Cerebellar nuclear complex (tissue), 1 donor: Measurements from ENCODE around the gene DACT3.
"Not testable (repeated sequence)": the region's sequence is repeated elsewhere in the genome, so short reads cannot be mapped to it uniquely, and the experiment has no call there.

Source experiments
- DNase-seq, 2 experiments: peaks; one replicate each; lab custom pipeline; 2025; lab: John Stamatoyannopoulos, UW

Gene DACT3

DNA sequence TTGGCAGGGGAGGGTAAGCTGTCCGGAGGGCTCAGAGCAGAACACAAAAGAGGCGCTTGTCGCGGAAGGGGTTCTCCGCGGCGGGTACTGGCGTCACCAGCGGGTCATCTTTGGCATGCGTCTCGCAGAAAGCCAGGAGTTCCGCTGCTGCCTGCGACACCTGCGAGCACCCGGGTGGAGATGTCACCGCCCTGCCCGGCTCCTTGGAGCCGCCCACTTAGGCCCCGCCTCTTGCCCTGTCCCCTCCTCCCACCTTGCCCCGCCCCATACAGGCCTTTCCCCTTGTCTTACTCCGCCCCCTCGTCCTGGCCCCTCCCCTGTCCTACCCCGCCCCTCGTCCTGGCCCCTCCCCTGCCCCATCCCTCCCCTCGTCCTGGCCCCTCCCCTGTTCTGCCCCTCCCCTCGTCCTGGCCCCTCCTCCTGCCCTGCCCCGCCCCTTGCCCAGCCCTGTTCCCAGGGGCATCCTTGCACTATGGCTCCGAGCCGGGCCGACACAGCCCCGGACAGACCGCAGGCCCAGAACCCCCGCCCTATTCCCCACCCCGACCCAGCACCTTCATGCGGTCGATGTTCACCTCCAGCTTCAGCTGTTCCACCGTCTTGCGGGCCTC lies 26.8 kb downstream of the DACT3 start:
- DNase-seq = no peak

DNA sequence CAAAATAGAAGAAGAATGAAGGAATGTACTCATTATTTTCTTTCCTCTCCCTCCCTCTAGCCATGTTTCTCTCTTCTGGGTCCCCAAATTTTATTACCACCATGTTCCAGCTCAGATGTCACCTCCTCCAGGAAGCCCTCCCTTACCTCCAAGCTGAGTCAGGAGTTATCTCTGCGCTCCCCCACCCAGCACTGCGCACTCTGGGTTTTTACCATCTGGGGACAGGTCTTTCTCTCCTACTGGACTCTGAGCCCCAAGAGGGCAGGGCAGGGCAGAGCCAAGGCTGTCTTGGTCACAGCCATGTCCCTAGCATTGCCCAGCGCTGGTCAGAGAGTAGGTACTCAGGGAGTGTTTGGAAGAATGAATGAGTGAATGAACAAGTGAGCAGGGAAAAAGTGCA lies 27.9 kb downstream of the DACT3 start:
- no peak for DNase-seq

DNA sequence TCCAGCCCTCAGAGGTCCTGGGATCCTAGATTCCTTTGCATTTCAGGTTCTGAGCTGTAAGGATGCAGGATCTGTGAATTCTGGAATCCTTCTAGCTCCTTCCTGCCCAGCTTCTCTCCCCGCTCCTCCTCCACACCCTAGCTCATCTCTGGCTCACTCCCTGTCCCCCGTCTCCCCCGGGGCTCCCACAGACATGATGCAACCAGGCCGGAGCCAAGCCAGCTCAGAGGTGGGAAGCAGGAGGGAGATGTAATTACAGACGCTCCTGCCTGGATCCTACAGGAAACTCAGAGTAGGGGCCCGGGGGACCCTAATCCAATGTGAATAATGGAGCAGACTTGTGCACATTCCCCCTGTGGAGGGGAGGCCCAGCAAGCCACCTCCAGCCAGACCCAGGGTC lies 29.5 kb downstream of the DACT3 start:
- no peak for DNase-seq

DNA sequence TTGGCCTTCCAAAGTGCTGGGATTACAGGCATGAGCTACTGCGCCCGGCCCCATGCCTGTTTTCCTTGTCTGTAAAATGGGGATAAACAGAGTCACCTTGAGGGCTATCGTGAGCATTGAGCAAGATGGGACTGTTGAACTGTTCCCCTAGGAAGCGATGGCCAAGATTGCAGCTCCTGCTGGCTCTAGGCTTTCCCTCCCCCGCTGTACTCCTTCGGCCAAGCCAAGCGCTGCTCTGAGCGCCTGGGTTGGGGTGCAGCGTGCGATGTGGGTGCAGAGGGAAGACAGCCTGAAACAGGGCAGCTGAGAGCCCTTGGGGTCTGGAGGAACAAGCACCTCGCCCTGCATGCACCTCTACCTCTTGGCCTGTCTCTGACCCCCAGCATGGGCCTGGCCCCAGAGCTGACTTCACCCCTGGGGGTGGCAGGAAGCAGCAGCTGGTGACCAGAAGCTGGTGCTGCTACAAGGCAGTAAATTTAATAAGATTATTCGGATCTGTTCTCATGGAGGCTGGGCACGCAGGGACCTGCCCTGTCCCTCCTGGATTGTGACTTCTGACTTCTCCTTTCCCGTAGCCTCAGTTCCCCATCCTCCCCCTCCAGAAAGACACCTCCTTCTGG lies 30.3 kb downstream of the DACT3 start:
- no peak for DNase-seq

DNA sequence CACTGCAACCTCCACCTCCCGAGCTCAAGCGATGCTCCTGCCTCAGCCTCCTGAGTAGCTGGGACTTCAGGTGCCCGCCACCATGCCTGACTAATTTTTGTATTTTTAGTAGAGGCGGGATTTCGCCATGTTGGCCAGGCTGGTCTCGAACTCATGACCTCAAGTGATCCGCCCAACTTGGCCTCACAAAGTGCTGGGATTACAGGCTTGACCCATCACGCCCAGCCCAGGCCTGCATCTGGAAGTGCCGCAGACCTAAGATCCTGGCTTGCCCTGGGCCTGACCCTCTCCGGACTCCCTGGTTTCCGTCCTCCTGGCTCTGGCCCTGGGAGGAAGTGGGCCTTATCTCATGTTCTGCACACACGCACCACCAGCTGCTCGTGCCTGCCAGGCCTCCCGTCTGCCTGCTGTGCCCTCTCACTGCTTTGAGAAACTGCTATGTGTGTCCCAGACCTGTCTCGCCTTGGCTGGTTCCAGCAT lies 31.4 kb downstream of the DACT3 start:
- no peak for DNase-seq

DNA sequence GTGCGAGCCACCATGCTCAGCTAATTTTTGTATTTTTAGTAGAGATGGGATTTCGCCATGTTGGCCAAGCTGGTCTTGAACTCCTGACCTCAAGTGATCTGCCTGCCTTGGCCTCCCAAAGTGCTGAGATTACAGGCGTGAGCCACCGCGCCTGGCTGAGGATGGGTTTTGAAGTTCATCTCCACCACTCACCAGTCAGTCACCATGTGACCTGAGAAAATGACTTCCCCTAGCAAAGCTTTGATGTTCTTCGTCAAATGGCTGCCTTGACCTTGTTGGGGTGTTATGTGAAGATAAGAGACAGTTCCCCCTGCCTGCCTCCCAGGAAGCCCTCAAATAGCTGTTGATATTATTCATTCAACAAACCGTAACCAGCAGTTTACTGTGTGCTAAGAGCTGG lies 32.0 kb downstream of the DACT3 start:
- not testable (repeated sequence) for DNase-seq

DNA sequence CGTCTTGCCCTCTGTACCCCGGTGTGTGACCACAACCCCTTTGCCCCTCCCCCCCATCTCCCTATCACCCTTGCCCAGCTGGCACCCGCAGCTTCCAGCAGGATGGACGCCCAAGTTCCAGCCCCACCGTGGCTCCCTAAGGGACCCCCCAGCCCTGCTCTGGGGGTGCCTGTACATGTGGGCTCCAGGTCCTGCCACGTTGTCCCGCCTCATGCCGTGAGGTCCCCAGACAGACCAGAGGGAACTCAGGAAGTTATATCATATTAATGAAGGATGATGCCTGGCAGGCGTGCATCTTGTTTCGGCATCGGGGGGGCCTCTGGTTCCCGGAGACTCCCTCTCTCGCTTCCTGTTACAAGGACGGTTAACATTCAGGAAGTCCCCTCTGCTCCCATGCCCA lies 34.5 kb downstream of the DACT3 start:
- DNase-seq = no peak

DNA sequence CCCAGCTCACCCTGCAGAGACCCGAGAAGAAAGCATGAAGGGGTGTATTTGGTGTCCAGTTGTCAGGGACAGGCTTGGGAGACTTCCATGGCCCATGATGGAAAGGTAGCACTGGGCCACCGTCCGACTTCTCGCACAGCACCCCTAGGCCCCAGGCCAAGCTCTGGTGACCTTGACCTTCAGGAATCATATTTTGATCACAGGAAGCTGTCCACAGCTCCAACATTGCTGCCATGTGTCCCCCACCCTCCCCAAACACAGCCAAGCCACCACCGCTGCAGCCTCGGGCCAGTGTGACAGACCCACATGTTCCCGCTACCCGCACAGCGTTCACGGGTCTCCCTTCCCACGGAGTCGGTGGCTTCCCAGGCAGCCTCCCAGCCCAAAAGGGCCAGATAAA lies 35.3 kb downstream of the DACT3 start:
- no peak for DNase-seq

DNA sequence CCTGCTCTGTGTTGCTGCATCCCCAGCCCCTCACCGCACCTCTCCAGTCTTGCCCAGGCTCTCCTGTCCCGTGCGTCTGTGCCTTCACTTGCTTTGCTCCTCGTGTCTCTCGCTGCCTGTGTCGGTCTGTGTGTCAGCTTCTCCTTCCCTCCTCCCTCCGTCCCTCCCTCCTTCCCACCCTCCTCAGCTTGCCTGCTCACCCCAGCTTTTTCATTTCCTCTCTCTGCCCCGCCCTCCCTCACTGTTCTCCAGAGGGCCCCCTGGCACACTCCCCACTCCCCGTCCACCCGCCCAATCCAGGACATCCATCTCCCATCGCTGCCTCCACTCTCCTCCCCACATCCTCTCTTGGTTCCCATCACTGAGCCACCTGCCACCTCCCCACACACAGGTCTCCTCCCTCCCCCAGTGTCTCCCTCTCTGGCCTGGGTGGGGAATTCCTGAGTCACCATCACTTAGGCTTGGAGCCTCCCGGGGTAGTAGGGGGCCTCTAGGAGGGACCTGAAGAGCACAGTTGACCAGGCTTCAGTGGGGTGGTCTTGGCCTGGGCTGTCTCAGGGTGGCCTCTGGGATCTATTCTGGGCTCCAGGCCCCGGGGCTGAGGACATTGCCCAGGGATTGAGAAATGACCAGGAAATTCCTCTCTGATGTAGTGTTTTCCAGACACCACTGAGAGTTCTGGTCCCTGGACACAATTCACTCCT lies 35.9 kb downstream of the DACT3 start, which contains the start of gene PTGIR:
Gene PTGIR (minus strand): TSS at position 132 of the 704 bp plus-strand sequence. CDS start 864 bp downstream, outside the sequence.
- no peak for DNase-seq

DNA sequence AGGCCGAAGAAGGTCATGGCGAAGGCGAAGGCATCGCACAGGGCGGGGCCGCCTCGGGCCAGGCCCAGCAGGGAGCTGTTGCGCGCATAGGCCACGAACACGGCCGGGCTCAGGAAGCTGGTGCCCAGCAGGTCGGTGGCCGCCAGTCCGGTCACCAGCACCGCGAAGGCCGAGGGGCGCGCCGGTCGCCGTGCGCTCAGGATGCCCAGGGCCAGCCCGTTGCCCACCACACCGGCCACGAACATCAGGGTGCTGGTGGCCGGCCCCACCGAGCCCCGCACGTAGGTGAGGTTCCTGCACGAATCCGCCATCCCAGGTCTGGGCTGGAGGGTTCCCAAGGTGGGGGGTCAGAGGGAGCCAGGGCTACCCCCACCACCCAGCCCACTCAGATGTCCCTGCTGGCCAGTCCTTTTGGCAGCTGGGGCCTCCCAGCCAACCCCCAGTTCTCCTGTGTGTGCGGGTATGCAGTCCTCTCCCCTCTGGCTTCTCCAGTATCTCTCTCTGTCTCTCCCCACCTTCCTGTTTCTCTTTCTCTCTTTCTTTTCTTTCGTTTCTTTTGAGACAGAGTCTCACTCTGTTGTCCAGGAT lies 37.0 kb downstream of the DACT3 start:
- DNase-seq = no peak

DNA sequence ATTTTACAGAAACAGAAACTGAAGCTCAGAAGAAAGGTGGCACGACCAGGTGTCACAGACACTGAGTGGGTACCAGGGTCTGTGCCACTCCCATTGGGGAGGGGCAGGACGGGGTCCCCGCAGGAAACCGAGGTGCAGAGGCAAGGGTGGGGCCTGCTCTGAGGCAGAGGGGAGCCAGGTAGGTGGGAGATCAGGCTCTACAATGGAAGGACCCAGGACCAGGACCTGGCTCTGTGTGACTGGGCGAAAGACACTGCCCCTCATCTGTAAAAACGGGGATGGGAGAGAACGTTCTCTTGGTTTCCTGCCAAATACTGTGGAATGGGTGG lies 38.9 kb downstream of the DACT3 start:
- no peak for DNase-seq

DNA sequence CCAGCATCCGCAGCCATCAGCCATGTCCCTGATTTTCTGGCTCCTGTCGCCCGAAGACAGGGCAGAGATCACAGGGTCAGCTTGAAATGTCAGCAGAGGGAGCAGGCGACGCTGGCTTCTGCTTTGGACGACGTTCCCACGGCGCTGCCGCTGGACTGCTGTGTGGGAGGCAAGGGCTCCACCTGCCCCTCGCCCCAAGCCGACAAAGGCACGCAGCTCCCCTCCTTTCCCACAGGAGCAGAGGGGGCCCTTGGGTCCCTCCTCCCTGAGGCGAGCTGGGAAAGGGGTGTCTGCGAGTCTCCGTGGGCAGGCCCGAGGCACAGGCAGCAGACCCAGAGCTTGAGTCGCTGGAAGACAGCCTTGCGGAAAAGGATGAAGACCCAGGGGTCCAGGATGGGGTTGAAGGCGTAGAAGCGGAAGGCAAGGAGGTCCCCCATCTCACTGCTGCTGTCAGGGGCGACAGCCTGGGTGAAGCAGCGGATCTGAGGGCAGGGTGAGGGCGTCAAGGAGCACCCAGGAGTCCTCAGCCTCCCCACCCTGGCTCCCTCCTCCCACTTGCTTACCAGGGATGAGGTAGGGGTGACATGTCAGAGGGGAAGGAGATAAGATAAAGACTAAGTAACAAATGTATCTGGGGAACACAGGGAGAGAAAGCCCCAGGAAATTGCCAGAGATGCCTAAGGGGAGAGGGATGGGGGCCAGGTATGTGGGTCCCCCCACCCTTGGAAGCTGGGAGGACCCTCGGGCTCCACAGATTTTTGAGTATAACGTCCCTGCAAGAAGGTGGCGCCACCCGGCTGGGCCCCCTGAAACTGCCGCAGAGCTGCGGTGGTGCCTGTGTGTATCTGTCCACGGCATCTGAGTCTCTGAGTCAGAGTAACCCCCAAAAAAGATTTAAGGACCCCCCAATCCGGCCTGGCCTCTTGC lies 39.5 kb downstream of the DACT3 start:
- no peak for DNase-seq

DNA sequence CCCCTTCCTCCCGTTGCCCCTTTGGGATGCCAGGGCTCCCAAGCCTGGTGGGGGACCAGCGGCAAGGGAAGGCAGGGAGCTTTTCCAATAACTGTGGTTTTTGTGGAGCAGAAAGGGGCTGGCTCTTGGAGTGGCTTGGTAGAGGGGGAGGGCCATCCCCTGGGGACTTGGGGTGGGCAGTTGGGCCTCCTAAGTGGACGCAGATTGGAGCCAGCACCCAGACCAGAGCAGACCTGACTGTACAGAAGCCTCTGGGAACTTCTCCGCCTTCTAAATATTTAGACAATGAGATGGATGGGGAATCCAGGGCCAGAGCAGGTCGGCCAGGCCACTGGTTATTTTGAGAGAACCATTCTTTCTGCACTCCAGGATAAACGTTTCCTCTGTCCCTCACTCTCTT lies 40.3 kb downstream of the DACT3 start:
- no peak for DNase-seq

DNA sequence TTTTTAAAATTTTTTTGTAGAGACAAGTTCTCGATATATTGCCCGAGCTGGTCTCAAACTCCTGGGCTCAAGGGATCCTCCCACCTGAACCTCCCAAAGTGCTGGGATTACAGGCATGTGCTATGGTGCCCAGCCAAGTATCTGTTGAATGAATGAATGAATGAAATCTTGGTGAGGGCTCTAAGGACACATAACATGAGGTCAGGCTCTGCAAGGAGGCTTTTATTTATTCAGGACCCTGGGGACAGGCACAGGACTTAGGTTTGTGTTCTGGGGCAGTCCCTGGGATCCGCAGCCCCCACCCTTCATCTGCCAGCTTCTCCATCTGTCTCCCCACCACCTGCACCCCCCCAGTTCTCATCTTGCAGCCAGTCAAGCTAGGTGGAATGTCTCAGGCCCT lies 40.7 kb downstream of the DACT3 start:
- no peak for DNase-seq

DNA sequence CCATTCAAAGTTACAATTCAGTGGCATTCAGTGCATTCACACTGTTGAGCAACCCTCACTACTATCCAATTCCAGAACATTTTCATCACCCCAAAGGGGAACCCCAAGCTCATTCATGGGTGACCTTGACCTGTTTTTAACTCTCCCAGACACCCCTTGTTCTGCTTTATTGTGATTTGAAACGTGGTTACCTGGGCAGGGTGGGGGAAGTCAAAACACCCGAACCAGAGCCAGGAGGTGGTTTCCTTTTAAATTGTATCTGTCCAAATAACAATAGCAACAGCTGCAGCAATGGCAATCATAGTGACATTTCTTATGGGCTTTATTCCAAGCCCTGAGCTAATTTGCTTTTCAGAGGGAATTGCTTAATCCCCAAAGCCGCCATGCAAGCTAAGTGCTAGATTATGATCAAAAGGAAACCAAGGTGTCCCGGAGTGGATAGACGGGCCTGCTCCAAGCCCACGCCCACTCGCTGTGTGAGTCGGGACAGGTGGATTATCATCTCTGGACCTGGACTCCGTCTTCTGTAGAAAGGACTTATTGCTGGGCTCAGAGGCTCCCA lies 42.2 kb downstream of the DACT3 start:
- no peak for DNase-seq

DNA sequence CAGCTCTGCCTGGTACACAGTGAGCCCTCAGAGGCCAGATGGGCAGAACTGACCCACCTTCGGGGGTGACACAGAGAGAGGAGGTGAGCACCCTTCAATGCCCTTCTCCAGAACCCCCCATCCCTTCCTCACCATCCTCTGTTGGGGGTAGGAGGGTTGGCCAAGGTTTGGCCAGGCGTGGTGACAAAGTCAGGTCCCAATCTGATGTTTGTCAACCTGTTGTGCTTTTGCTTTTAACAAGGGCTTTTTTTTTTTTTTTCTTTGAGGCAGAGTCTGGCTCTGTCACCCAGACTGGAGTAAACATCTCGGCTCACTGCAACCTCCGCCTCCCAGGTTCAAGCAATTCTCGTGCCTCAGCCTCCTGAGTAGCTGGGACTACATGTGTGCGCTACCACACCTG lies 43.4 kb downstream of the DACT3 start:
- DNase-seq = no peak

DNA sequence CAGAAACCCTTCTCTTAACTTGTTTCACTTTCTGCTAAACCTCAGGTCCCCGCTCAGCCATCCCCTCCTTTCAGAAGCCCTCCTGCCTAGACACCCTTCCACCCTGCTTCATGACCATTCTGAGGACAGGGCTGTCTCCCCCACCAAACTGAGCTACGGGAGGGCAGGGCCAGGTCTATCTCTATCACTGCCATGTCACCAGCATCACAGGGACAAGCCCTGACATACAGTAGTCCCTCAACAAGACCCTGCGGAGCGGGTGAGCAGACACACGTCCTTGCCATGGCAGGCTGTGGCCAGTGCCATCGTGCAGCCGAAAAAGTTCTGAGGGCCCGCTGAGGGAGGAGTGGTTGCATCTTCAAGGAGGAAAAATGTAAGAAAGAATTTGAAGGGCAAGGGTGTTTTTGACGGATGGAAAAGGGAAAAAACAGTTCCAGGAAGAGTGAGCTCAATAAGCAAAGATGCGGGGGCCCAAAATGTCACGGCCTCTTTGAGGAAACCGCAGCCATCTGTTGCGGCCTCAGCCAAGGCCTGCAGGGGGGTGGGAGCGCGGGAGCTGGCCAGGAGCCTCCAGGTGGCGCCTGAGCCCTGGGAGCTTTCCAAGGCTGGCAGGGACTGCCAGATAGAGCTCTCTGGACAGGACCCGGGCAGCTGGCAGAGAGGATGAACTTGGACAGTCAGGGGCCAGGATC lies 44.2 kb downstream of the DACT3 start:
- DNase-seq = peak in 1 of 2 experiments; percentile 10

DNA sequence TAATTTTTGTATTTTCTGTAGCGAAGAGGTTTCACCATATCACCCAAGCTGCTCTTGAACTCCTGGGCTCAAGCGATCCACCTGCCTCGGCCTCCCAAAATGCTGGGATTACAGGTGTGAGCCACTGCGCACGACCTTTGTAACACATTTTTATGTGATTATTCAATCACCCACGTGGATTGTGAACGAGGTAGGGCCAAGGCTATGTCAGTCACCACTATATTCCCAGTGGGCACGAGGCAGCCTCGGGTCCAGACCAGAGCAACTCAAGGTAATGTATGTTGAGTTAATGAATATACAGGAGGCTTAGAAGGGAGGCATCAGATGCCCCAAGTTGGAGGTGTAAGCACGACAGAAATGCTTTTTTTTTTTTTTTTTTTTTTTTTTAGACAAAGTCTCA lies 45.0 kb downstream of the DACT3 start:
- no peak for DNase-seq

DNA sequence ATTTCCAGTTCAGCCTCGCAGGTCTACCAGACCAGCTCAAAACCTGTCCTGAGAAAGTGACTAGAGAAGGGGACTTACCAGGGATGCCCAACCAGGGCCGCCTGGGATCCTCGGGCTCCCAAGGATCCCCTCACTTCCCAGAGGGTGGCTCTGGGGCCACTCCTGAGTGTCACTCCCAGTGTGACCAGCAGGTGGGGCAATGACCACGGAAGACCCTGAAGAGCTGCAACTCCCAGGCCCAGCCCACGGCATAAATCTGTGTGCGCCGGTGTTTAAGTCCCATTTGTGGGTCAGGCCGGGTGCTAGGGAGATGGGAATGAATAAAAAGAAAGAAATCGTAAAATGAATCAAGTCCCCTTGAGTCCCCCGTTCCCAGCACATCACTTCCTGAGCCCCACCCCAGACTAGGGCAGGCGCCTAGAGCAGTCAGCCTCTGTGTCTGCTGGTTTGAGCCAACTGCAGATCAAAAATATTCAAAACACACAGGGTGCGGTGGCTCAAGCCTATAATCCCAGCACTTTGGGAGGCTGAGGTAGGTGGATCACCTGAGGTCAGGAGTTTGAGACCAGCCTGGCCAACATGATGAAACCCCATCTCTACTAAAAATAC lies 46.8 kb downstream of the DACT3 start:
- peak in 1 of 2 experiments; percentile 45 for DNase-seq

DNA sequence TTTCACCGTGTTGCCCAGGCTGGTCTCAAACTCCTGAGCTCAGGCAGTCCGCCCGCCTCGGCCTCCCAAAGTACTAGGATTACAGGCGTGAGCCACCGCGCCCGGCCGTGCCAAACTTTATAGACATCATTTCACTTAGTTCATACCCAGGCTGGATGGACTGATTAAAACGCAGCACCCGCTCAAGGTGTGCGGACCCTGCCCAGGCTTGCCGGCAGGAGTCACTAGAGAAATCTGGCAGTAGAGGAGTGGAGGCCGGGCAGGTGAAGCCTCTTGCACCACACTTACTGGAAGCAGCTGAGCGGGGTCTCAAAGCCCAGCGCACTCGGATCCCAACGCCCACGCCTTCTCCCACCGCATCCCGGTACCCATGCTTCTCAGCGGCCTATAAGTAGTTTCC lies 47.5 kb downstream of the DACT3 start:
- no peak for DNase-seq

DNA sequence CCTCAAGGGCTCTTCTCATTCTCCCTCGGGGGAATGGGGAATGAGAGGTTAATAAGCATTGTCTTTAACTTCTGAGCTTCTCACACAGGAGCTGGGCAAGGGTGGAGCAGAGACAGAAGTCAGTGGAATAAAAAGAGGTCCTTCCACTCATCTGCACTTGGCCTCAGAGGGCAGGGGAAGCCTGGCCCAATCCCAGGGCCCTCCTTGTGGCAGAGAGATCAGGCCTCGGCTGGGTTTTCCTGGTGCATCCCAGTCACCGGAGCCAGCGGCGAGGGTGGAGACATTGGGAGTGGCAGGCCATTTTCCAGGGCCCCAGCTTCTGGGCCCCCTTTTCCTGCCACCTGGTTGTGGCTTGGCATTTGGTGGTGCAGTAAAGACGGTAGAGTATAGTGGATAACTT lies 49.2 kb downstream of the DACT3 start:
- DNase-seq = no peak
